Lung (tissue), 12 donors: ENCODE data around the gene DTL. TPM values are rescaled to one million over a fixed set of nuclear protein-coding genes. Genes with fewer than 3 reads are reported as not detected.

ENCODE experiments used
- ATAC-seq: fragments of 200-7000 bp; cut with Tn5 transposase; one replicate; pipeline ENCODE4 v1.9.1; 2020; ENCODE audit warnings: moderate number of reproducible peaks; ENCODE audit not compliant: insufficient read depth, low FRiP score
- DNase-seq, 3 donors: peaks; one replicate each; pipeline ENCODE4 v3.0.0-alpha.2; 2013 to 2017
- H3K27ac ChIP-seq, 2 donors: one replicate each; pipeline ENCODE4 v1.5.1; 2013; ENCODE audit warnings: mild to moderate bottlenecking in 2 of 2, moderate library complexity in 2 of 2, control low read depth in 1 of 2, inconsistent platforms in 1 of 2, low read depth in 1 of 2, low read length in 1 of 2
- H3K27me3 ChIP-seq, 3 donors: one replicate each; pipeline ENCODE4 v1.5.1; 2013; ENCODE audit warnings: low read length in 2 of 3; ENCODE audit not compliant: control insufficient read depth in 3 of 3, insufficient read depth in 3 of 3
- H3K36me3 ChIP-seq, 4 donors: one replicate each; pipeline ENCODE4 v1.5.1; 2013; ENCODE audit warnings: low read length in 4 of 4, mild to moderate bottlenecking in 1 of 4, moderate library complexity in 1 of 4; ENCODE audit not compliant: control insufficient read depth in 4 of 4, insufficient read depth in 4 of 4
- H3K4me1 ChIP-seq, 5 donors: one replicate each; pipeline ENCODE4 v1.5.1; 2013; ENCODE audit warnings: low read length in 5 of 5, mild to moderate bottlenecking in 2 of 5, moderate library complexity in 1 of 5; ENCODE audit not compliant: control insufficient read depth in 5 of 5, insufficient read depth in 5 of 5
- H3K4me3 ChIP-seq: one replicate; pipeline ENCODE4 v1.5.1; 2013; ENCODE audit warnings: mild to moderate bottlenecking, control low read depth, moderate library complexity
- H3K9ac ChIP-seq, 2 donors: one replicate each; pipeline ENCODE4 v1.5.1; 2013; ENCODE audit warnings: low read length in 2 of 2, control low read depth in 1 of 2; ENCODE audit not compliant: insufficient read depth in 1 of 2
- H3K9me3 ChIP-seq, 4 donors: one replicate each; pipeline ENCODE4 v1.5.1; 2013; ENCODE audit warnings: low read length in 3 of 4, mild to moderate bottlenecking in 1 of 4, moderate library complexity in 1 of 4; ENCODE audit not compliant: control insufficient read depth in 4 of 4, insufficient read depth in 3 of 4
- CTCF ChIP-seq: IDR thresholded peaks from 2 replicates; pipeline ENCODE4 v1.5.1; 2012; ENCODE audit warnings: mild to moderate bottlenecking; ENCODE audit errors: control extremely low read depth, extremely low read depth
- WGBS, 2 donors: extraction: QIAGEN DNeasy Blood & Tissue Kit; methylation state at CpG; one replicate each; pipeline ENCODE4 v1.1.7; 2013; 5-methylcytosine and 5-hydroxymethylcytosine counted together
- polyA plus RNA-seq, 2 donors: library from polyadenylated mRNA; stranded (reverse); fragments of 200-250 nt; gene quantifications; one replicate each; pipeline ENCODE4 v1.2.1, GENCODE V29; 2013
- total RNA-seq, 2 donors: library from RNA; depleted of rRNA in 1 of 2; stranded (reverse); fragments of >200 nt in 1 of 2; gene quantifications; one replicate each; pipeline ENCODE4 v1.2.1, GENCODE V29; 2014 to 2021
- donor health status: control.
- donor health status: control.
- donor health status: Bipolar disorder and iron deficiency.
- donor health status: healthy.
- donor health status: DM: yes; HTN: yes; CAD: no.

The DTL gene
- total and polyA plus RNA-seq, 4 donors, result 1.1 to 27.8 (median 3.4) TPM

GRCh38 chr1:212074856-212075255 is 39.3 kb downstream of the DTL start:
- H3K27ac ChIP-seq, result peak overlapping the region in 1 of 2 donors; percentile 88
- H3K4me1 ChIP-seq, result peaks cover 0 to 15% (median 0%) of the 10 kb centered on the region in 5 donors
- no peak overlapping the region for H3K9ac ChIP-seq
- no peaks in the 10 kb centered on the region for H3K9me3 ChIP-seq
- H3K4me3 ChIP-seq, result no peak overlapping the region
- TF ChIP-seq CTCF, result no peak
- 40 to 51% methylated on average over 3 of the region's 3 CpGs for WGBS, 2 donors
- no peaks in the 10 kb centered on the region for H3K27me3 ChIP-seq
- DNase-seq, result no peak
- ATAC-seq, result no peak
- no peaks in the 10 kb centered on the region for H3K36me3 ChIP-seq

- peaks cover 0 to 2% (median 0%) of the 10 kb centered on the region in 4 donors for H3K36me3 ChIP-seq
- no peaks in the 10 kb centered on the region for H3K27me3 ChIP-seq
- no peak overlapping the region for H3K9ac ChIP-seq
- TF ChIP-seq CTCF, result no peak
- H3K4me3 ChIP-seq, result no peak overlapping the region
- DNase-seq (no peak), ATAC-seq (no peak)
- peak overlapping the region in 1 of 2 donors; percentile 60 for H3K27ac ChIP-seq
- 65 to 84% methylated on average over 2 of the region's 2 CpGs for WGBS, 2 donors
- H3K9me3 ChIP-seq, result no peaks in the 10 kb centered on the region
- H3K4me1 ChIP-seq, result peaks cover 0 to 13% (median 0%) of the 10 kb centered on the region in 5 donors
Measured at GRCh38 chr1:212077028-212077427, 41.5 kb downstream of the DTL start.

GRCh38 chr1:212078826-212079225 is 43.3 kb downstream of the DTL start:
- ATAC-seq (no peak), DNase-seq (no peak)
- TF ChIP-seq CTCF, result no peak
- no peaks in the 10 kb centered on the region for H3K9me3 ChIP-seq
- H3K36me3 ChIP-seq, result peaks cover 0 to 16% (median 3%) of the 10 kb centered on the region in 4 donors
- H3K27ac ChIP-seq, result no peak overlapping the region
- H3K9ac ChIP-seq, result no peak overlapping the region
- H3K4me3 ChIP-seq, result no peak overlapping the region
- peaks cover 0 to 13% (median 0%) of the 10 kb centered on the region in 5 donors for H3K4me1 ChIP-seq
- WGBS, 2 donors, result 92 to 94% methylated on average over 2 of the region's 2 CpGs
- no peaks in the 10 kb centered on the region for H3K27me3 ChIP-seq
